NCI-H1092 (cell line): ENCODE results near the gene CSTB.

ENCODE experiments used
- DNase-seq: peaks from one replicate; lab custom pipeline; 2025; lab: John Stamatoyannopoulos, UW

The CSTB gene

DNA sequence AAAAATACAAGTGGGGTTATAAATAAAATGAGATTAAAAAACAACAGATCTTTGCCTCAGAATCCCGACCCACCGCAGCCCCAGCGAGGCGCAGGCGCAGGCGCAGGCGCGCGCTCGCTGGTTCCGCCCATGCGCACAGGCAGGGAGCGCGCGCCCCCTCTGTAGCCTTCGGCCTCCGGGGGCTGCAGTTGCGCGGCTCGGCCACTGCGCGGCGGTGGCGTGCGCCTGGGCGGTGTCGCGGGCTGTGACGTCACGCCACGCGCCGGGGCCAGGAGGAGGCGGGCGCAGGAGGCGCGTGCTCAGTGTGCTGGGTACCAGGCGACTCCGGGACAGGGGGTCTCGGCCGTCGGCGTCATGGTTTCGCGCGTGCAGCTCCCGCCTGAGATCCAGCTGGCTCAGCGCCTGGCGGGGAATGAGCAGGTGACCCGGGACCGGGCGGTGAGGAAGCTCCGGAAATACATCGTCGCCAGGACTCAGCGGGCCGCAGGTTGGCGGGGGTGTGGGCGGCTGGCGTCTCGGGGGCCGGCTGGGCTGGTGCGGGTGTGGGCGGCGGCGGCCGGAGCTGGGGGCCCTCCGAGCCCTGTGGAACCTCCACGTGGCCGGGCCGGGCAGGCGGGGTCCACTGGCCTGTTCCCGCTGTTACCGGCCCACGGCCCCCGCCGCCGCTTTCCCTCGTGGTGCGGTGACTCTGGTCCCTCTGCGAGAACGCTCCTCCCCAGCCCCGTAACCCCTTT lies 13.3 kb upstream of the CSTB start, which contains the start of gene RRP1:
TSS of gene RRP1 (plus strand) at position 302 of the 734 bp plus-strand sequence. CDS start at position 355, 53 bp downstream.
- peak; percentile 85 for DNase-seq

DNA sequence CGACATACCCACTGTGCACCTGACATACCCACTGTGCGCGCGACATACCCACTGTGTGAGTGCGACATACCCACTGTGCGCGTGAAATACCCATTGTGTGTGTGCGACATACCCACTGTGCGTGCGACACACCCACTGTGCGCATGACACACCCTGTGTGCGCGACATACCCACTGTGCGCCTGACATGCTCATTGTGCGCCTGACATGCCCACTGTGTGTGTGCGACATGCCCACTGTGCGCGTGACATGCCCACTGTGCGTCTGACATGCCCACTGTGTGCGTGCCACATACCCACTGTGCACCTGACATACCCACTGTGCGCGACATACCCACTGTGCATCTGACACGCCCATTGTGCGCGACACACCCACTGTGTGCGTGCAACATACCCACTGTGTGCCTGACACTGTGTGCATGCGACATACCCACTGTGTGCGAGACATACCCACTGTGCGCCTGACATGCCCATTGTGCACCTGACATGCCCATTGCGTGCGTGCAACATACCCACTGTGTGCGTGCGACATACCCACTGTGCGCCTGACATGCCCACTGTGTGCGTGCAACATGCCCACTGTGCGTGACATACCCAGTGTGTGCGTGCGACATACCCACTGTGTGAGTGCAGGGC lies 10.8 kb upstream of the CSTB start:
- DNase-seq, result no peak

DNA sequence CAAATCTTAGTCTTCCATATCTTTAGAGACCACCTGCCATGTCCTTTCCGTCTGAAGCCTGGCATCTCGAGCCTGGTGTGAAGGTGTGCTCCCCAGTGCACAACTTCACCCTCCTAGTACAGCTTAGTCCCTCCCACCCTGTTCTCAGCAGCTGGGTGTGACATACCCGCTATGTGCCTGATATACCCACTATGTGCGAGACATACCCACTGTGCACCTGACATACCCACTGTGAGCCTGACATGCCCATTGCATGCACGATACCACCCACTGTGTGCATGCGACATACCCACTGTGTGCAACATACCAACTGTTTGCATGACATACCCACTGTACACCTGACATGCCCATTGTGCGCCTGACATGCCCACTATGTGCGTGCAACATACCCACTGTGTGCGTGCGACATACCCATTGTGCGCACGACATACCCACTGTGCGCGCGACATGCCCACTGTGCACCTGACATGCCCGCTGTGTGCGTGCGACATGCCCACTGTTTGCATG lies 10.2 kb upstream of the CSTB start:
- DNase-seq, result no peak

DNA sequence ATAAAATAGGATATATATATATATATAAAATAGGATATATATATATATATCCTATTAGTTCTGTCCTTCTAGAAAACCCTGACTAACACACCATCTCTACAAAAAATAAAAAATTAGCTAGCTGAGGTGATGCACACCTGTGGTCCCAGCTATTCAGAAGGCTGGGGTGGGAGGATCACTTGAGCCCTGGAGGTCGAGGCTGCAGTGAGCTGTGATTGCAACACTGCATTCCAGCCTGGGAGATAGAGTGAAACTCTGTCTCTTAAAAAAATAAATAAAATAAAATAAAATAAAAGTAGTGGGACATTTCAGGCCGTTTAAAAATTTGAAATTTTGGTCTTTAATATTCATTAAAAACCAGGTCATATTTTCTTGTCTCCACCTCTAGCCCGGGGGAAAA lies 9.0 kb upstream of the CSTB start:
- no peak for DNase-seq

DNA sequence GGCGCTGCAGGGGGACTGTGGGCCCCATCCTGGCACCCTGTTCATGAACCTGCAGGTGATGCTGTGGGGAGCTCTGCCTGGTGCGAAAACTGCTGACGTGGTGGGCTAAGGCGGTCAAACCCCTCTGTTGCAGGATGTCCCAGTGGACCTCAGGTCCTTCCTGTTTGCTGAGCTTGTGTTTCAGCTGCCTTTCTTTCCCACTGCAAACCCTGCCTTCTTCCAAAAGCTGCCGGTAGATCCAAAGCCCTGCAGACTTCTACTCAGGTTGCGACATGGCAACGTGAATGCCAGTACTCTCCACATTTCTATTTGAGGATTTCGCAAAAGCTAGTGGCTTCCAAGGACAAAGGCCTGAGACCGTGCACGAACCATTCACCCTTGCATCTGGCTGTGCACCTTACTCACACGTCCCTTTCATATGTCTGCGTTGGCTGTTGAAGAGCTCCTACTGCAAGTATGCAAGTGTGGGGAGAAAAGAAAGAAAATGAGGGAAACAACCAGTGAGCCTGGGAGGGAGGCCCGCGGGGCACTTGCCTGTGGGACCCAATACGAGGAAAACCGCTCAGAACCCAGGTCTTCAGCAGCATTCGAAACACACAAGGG lies 7.1 kb upstream of the CSTB start:
- DNase-seq, result no peak

DNA sequence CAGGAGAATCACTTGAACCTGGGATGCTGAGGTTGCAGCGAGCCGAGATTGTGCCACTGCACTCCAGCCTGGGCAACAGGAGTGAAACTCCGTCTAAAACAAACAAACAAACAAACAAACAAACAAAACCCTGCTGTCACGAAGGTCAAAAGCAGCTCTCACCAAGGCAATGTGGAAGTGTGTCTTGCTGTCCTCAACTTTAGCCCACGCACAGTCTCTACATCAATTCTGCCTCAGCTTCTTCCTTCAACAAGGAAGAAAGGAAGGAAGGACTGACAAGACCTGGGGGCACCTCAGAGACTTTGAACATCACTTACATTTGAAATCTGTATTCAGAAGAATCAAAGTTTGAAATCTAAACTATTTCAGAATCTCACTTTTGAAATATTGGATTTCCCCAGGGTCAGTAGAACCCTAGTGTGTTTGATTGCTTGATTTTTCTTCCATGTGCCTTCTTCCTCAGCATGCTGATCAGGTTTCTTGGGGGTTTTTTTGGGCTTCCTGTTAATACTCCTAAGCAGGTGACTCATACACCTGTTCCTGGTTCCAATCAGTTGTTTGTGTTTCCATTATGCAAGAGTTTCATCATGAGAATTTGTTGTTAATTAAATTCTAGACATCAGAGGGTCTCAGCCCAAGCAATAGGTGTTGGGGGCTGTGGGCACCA lies 6.5 kb upstream of the CSTB start:
- DNase-seq, result no peak

DNA sequence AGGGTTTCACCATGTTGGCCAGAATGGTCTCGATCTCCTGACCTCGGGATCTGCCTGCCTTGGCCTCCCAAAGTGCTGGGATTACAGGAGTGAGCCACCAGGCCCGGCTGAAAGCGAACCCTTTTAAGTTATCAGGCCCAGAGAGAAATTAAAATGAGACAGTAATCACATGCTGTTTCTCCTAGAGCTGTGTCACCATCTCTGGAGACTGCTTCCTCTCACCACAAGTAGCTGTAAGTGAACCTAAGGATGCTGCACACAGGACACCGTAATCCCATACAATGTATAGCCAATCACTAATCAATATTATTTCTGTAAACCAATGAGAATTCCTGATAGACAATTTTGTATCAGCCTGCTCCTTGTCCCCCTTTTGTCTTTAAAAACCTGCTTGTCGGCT lies 5.7 kb upstream of the CSTB start:
- no peak for DNase-seq

DNA sequence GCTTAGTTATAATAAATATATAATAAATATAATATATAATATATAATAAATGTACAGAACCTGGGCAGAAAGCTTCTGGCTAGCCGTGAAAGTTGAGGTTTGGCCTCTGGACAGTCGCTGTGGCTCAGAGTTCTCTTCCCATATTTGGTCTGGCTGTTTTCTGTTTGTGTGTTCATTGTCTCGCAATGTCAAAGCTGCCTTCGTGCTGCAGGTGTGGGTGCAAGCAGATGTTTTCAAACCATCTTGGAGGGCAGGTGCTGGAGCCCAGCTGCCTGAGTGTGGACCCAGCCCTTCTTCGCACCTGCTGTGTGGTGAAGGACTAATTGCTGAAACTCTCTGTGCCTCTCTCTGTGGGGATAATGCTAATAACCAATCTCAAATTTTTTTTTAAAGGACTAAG lies 3.6 kb upstream of the CSTB start:
- no peak for DNase-seq

DNA sequence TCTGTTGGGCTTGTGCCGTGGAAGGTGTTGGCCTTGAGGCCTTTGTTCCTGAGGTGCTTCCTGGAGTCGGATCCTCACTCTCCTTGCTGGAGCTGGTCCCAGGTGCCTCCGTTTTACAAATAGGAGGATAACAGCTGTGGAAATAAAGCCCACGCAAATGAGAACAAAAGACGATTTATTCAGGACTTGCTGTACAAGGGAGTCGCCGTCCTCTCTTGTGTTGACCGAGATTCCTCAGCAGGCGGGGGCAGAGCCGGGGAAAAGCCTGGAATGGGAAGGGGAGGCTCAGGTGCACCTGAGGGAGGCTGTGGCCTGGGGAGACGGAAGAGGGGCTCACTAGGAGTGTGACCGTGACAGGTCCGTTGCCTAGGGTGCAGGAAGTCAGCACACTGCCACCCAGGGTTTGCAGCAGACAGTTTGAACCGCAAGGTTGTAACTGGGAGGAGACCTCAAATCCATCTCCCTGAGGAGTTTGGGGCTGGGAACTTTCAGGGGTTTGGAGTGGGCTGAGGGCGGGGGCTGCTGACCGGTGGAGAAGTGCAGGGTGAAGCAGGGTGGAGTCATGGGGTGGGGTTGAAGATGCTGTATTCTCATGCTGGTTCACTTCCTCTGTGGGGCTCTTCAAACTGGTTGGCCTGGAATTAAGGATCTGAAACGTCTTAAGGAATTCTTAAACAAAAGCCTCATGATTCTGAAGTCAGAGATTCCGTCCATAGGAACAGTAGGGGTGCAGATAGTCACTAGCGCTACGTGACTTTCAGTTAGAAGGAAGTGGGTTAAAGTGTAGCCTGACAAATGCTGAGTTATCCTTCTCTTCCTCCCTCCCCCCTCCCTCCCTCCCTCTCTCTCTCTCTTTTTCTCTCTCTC lies 2.6 kb upstream of the CSTB start:
- no peak for DNase-seq

DNA sequence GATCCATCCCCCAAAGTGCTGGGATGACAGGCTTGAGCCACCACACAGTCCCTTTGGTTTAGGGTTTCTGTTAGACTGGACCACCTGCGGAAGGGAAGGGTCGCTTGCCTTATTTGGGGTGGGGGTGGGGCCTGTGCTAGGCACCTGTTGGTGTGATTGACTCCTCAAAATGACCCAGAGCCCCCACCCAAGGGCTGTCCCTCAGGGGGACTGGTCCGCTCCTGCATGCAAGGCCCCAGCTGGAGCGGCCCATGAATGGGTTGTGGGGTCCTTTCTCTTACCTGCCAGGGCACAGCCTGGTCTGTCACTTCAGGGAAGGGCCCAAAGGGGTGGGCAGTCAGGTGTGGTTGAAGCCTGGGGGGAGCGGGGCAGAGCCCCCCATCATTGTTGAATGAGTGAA lies 1.8 kb upstream of the CSTB start:
- DNase-seq, result no peak

DNA sequence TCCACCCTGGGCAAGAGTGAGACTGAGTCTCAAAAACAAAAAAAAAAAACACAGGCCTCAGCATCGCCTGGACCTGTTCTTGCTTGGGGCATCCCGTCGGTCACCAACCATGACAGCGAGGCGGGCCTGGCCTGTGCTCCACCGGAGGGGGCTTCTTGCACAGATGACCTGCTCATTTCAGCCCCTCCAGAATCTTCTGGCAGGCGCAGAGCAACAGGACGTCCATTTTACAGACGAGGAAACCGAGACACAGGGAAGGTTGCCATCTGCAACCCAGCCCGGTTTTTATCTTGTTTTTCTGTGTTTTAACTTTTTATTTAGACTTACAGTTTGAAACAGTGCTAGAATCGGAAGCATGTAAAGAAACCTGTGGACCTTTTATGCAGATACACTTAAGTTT lies 918 bp downstream of the CSTB start:
- no peak for DNase-seq

DNA sequence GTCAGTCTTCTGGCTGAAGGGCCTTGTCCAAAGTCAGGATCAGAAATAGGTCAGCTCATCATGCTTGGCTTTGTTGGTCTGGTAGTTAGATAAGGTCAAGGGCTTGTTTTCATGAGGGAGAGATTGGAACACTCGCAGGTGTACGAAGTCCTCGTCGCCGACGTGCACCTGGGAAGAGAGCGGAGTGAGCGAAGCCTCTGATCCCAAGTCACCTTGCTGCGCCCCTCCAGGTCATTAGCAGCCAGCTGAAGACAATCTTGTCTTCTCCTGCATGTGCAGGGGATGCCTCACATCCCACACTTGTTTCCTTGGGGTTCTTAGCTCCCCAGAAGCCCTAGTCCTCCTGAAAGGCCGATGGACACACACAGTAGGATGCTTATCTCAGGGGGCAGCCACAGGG lies 1.9 kb downstream of the CSTB start:
- no peak for DNase-seq

DNA sequence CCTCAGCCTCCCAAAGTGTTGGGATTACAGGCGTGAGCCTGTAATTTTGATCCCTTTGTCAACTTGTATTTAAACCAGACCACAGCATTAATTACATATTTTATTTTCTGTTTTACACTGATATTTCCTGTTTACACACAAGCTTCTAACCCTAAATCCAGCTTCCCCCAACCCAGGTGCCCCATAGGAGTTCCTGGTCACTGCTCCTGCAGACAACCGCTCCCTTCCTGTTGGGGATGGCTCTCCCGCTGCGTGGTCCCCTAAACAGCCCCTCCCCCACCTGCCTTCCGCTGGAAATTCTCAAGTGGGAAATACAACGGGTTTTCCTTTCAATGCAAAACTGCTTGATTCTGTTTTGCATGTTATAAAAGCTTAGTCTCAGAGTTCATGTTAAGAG lies 3.7 kb downstream of the CSTB start:
- no peak for DNase-seq

DNA sequence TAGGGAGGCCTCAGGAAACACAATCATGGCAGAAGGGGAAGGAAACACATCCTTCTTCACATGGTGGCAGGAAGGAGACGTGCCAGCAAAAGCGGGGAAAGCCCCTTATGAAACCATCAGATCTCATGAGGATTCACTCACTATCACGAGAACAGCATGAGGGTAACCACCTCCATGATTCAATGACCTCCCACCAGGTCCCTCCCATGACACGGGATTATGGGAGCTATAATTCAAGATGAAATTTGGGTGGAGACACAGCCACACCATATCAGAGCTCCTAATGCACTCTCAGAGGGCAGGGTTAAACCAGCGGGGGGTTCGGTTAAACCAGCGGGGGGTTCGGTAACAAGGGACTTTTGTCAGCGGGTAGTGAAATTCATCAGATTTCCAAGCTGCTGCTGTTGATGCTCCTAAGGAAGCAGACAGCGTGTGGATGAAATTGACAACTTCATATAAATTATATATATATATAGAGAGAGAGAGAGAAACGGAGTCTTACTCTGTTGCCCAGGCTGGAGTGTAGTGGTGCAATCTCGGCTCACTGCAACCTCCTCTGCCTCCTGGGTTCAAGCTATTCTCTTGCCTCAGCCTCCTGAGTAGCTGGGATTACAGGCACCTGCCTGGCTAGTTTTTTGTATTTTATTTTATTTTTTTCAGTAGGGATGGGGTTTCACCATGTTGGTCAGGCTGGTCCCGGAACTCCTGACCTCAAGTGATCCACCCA lies 4.2 kb downstream of the CSTB start:
- DNase-seq, result no peak

DNA sequence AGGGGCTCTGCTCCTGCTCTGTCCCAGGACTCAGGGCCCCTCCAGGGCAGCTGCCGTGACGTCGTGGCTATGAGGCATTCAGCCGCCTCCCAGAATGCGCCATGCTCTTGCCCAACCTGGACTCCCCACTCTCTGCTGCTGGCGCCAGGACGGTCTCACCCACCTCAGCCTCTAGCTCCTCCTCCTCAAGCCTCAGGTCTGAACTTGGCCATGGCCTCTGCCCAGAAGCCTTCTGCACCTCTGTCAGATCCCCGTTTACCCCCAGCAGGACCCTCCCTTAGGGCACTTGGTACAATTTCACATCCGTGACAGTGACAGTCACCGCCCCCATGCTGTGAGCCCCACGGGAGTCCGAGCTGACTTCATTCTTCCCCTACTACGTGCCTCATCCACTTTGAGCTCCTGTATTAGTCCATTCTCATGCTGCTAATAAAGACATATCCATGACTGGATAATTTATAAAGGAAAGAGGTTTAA lies 4.9 kb downstream of the CSTB start:
- no peak for DNase-seq

DNA sequence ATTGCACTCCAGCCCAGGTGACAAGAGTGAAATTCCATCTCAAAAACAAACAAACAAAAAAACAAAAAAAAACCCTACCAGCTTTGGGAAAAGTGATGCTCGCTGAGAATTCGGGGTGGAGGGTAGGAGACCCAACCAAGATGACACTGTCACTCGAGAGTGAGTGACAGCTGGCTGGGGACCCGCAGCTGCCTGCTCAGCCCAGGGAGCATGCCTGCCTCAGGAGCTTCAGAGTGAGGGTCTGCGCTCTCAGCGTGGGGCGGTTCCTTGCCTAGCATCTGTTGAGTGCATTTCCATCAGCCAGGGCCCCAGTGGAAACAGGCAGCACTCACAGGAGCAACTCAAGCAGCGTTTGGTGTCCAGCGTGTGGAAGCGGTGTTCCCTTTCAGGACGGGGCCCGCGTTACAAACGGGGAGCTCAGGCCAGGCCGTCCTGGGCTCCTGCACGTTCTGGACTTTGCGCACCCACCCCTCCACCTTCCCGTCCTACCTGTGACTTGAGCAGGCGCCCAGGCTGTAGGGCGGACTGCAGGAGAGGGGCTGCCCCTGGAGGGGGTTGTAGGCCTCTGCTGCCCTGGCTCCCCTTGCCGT lies 5.9 kb downstream of the CSTB start:
- DNase-seq, result no peak

DNA sequence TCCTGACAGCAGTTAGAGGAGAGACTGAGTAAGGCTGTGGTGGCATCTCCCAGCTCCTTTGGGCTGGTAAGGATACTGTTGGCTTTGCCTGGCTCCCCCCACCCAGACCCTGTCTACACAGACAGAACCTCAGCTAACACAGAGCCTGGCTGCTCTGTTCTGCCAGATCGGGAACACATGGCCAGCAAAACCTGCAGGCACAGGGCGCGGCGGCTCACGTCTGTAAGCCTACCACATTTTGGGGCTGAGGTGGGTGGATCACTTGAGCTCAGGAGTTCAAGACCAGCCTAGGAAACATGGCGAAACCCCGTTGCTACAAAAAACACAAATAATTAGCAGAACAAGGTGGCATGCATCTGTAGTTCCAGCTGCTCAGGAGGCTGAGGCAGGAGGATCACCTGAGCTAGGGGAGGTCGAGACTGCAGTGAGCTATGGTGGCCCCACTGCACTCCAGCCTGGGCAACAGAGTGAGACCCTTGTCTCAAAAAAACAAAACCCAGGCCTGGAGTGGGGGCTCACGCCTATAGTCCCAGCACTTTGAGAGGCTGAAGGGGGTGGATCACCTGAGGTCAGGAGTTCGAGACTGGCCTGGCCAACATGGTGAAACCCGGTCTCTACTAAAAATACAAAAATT lies 6.7 kb downstream of the CSTB start:
- no peak for DNase-seq

DNA sequence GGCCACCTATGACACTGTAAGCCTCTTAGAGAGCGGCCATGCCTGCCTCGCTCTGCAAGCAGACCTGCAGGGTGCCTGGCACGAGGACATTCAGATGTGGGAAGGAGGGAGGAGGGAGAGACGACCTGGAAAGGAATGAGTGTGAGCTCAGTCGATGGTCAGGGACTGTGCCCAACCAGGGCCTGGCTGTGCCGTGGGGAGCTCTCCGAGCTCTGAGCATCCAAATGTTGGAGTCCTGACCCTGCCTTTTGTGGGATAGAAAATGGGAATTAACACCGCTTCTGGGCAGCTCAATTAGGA lies 7.3 kb downstream of the CSTB start:
- no peak for DNase-seq

DNA sequence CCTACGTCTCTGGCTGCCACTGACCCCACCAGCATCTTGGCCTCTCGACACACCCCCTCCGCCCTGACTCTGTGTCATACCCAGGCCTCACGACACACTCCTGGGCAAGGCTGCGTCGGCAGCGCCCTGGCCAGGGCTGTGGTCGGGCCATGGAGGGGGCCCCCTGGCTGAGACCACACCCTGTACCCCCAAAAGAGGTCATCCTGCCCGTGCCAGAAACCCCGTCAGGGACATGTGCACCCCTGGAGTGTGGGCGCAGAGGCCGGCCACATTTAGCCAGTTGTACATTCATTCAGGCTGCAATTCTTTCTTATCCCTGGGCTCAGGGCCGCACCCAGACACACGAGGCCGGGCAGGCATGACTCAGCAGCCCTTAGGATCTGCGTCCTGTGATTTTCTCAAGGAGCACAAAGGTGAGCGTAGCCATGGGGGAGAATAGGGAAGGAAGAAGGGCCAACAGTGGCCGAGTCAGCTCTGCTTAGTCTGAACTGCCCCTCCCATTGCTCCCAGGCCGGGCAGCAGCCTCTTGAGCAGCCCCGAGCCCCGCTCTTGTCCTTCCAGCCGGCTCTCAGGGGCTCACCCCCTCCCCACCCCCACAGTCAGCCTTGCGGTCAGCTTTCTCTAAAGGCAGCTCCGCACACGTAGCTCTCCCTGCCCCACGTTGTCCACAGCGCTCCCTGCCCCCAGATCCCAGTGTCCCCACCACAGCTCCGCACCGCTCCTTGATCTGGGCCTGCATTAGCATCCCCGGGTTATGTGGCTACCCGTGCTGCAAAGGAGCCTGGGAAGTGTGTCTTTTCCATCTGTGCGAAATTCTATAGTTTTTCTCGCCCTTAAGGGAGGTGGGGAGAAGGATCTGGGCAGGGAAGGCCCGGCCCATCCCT lies 7.9 kb downstream of the CSTB start:
- no peak for DNase-seq
